Kidney glomerular epithelial cell (primary cell): ENCODE data around the gene DNAH1.
"Not testable (repeated sequence)": the region's sequence is repeated elsewhere in the genome, so short reads cannot be mapped to it uniquely, and the experiment has no call there.

ENCODE experiments used
- DNase-seq: peaks from one replicate; lab custom pipeline; 2025; lab: John Stamatoyannopoulos, UW

The DNAH1 gene

DNA sequence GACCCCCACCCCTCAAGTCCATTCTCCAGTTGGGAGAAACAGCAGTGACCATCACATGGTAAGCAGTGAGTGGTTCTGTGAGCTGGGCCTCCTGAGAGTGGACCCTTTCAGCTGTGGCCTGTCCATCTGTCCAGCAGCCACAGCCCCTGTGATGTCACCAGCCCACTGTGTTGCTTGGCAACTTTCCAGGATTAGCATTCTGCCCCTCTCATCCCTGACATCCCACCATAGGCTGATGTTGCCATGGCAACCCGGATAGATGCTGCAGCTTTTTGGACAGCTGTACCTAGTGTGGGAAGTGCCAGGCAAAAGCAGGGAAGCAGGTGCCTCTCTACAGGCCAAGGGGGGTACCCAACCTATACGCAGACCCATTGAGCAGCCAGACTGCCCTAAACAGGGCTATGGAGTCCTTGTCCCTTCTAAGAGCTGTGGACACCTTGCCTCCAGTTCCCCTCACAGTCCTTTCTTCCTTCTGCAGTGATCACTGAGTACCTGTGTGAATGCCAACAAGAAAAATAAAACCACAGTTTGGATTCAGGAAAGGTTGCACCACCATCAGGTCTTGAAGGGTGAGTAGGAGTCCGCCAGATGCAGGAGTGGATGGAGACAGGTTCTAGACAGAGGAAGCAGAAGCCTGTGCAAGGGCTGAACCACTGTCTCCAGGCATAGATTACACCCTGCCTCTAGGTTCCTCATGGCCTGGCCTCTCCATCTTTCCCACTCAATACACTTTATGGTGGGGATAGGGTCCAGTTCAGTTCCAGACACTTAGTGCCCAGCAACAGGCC is at the start of gene DNAH1:
DNAH1 (plus strand) TSS at position 343 of the 788 bp plus-strand sequence. CDS start 6,124 bp downstream, outside the sequence.
- DNase-seq: no peak

DNA sequence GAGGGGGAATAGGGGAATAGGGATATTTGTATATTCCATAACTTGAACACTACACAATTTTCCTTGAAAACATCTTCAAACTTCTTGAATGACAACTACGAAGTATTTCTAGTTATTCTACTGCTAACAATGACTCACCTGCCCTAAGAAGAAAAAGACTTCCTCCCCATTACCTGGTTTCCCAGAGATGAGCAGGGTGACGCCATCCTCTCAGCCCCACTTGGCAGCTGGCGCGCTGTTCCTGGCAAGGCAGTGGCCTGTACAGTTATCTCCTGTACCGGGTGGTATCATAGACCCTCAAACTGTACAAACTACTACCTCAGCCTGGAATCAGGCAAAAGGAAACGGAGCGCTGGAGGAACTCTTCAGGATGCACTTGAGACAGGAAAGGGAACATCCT is 48.1 kb upstream of the DNAH1 start:
- no peak for DNase-seq

DNA sequence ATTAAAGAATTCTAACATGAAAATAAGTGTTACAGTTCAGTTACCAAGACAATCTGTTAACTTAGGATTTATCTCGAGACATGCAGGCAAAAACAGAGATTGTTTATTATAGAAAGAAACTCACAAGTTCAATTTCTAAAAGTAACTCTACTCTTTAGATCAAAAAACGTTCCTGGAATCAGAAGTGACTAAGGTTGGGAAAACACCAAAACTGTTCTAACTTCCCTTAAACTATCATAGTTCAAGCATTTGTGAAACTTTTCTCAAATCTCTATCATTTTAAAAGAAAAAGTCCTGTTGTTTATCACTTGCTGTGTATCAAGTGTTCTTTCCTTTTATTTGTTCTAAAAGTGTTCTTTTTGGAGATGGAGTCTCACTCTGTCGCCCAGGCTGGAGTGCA is 46.3 kb upstream of the DNAH1 start:
- DNase-seq: no peak

DNA sequence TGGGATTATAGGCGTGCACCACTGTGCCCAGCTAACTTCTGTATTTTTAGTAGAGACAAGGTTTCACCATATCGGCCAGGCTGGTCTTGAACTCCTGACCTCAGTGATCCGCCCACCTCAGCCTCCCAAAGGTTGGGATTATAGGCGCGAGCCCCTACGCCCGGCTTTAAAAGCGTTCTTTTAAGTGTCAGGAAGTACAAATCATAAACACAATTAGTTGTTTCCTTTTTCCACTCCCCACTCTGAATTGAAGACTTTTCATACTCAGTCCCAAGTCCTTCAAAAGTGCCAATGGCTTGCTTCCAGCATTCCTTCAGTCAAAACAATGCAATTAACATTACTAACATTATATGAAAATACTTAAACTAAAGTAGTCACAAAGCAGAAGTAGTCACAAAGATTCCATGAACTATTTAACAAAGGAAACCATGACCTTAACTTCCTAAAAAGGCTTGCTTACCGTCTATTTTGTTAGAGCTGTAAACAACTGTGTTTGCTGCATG is 45.8 kb upstream of the DNAH1 start:
- DNase-seq: no peak

DNA sequence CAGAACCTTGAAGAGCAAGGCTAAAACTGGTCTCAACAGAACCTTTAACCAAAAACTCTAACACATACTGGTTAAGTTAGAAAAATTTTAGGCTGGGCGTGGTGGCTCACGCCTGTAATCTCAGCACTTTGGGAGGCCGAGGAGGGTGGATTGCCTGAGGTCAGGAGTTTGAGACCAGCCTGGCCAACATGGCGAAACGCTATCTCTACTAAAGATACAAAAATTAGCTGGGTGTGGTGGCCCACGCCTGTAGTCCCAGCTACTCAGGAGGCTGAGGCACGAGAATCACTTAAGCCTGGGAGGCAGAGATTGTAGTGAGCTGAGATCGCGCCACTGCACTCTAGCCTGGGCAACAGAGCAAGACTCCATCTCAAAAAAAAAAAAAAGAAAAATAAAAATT is 43.9 kb upstream of the DNAH1 start:
- DNase-seq: not testable (repeated sequence)

DNA sequence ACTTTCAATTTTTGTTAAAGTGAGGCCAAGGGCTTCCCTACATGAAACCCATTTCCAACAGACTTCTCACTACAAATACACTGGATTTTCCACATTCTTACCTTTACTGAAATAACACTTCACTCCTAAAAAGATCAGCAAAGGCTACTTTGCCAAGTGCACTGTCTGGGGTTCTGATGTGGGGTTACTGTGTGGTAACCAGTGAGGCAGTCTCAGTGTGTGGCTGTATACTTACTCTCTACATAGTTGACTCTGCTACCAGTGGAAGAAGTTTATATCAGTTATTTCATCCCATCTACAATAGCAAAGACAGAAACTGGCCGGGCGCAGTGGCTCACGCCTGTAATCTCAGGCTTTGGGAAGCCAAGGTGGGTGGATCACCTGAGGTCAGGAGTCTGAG is 43.3 kb upstream of the DNAH1 start:
- DNase-seq: no peak

DNA sequence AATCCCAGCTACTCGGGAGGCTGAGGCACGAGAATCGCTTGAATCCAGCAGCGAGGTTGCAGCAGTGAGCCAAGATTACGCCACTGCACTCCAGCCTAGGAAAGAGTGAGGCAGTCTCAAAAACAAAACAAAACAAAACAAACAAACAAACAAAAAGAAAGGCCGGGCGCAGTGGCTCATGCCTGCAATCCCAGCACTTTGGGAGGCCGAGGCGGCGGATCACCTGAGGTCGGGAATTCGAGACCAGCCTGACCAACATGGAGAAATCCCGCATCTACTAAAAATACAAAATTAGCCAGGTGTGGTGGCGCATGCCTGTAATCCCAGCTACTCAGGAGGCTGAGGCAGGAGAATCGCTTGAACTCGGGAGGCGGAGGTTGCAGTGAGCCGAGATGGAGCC is 41.3 kb upstream of the DNAH1 start:
- DNase-seq: not testable (repeated sequence)

DNA sequence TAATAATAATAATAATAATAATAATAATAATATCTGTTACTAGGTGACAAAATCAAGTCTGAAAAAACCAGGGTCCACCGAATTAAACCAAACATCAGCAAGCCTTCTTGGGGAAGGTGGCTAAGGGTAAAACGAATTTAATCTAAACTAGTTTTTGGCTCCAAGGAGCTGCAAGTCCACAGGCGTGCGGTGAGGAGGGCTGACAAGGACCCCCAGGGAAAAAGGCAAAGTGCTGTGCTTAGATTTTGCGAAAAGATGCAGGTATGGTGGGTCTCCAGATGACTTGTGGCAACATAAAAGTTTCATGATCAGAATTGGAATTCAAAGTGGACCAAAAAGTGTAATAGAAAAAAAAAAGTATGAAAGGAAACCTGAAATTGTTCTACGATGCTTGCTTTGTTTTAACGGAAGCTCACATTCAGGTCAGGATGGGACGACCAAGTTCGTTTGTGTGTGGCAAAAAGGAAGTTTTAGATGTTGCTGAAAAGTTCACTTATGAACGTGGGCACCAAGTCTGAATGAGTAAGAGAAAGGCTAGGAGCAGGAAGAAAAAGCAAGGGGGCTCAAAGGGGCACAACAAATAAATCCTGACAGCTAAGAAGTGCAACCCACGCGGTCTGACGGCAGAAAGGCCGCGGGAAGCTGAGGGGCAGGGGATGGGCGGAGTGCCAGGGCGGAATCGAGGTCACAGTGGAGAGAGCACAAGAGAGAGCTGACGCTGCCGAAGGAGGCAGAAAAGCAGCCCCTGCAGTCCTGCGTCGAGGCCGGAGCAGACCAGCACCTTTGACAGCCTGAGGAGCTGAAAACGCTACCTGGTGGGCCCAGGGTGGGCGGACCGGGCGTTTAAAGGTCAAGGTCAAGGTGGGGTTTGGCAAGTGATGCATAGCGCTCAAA is 38.8 kb upstream of the DNAH1 start:
- peak; percentile 50 for DNase-seq

DNA sequence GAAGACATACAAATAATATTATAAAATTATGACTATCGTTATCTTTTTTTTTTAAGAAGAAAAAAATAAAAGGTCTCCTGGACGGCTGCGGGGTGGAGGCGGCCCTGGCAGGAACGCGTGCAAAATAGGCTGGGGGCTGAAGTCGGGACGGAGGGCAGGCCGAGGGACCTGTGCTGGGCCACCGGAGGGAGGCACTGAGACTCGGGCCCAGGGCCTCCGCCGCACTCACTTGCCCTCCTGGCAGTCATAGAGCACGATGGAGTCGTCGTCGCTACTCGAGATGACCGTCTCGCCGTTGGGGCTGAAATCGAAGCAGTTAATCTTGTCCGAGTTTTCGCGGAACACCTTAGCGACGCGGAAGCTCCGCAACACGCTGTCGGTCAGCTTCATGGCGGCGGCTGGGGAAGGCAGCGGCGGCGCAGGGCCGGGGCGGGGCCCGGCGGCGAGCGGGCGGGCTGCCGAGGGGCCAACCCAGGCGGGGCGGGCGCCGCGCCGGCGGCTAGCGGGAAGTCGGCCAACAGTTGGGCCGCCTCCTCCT is 38.1 kb upstream of the DNAH1 start:
- no peak for DNase-seq

DNA sequence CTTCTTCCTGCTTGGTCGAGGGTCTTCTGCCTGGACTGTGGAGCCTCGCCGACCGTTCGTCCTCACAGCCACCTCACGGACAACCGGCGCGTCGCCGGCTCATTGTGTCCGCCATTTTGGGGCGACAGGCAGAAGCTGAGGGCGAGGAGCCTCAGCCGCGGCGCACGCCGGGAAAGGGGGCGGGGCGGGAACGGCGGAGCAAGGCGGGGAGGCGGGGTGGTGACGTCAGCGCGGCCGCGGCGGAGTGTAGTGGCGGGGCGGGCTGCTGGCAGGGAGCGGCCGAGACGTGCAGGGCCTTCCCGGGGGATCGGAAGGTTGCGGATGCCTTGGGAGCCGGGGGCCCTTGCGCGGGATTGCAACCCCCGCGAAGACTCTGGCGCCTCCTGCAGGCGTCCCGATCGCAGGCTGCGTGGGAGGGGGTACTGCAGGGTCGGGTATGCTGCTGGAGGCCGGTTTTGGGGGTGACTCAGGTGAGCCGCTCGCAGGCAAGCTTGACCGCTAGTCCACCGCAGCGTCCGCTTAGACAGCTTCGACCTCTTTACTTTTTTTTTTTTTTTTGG is 37.5 kb upstream of the DNAH1 start, which contains the start of gene WDR82:
WDR82 (minus strand) TSS at position 140 of the 560 bp plus-strand sequence. CDS start 288 bp downstream, outside the sequence.
- peak; percentile 93 for DNase-seq

DNA sequence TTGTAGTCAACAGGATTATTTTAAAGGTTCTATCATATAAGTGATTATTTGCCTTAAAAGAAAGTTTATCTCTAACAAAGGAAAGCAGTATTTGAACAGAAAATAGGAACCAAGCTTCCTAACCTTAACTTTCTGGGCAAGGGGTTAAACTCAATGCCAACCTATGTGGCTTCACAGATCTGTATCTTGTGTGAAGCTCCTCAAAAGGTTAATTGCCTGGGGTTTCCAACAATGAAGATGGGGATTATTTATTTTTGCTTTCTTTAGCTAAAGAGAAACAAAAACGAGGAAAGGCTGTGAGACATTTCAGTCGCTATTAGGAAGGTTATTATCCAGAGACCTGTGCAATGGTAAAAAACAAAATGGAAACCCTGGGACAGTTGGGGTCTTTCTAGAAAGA is 36.5 kb upstream of the DNAH1 start:
- no peak for DNase-seq

DNA sequence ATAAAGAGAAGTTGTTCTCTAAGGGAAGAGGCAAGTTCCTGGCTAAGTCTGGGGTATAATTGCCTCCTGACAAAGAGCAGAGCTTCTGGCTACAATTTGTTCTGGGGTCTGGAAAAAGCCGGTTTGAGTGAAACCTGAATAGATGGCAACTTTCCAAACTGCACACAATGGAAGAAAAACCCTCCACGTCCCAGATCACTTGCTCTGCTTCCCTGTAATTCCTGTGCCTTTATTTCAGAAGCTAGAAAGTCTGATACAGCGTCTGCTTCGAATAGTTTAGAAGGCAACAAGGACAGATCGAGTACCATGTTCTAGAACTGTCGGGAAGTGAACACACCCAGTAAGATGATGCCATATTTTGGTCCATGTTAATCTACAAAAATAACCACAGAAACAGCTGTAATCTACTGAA is 36.1 kb upstream of the DNAH1 start:
- DNase-seq: no peak

DNA sequence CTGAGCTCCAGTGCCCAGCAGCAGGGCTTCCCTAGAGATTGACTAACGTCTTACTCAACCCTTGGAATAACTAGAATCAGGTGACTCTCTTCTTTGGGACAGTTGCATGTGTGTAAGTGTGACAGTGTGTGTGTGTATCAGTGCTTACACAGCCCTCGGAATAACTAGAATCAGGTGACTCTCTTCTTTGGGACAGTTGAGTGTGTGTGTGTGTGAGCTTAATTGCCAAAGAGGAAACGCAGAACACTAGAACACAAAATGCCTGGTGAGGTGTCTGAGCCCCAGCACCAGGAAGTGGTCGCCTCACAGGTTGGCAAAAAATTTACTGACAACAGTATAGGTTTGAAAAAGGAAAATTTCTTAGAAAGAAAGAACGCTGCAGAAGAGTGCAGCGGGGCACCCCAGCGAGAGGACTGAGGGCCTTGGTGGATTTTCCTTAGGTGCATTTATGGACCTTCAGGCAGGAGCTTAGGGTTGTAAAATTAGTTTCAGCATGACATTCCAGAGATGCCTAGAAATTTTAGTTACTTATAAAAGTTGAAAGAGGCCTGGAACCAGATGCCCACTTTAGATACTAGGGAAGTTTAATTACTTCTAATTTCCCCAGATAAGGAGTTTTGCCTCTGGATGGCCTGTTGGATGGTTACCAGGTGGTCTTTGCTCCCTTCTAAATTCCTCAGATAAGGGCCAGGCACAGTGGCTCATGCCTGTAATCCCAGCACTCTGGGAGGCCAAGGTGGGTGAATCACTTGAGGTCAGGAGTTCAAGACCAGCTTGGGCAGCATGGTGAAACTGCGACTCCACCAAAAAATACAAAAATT is 33.9 kb upstream of the DNAH1 start:
- DNase-seq: no peak

DNA sequence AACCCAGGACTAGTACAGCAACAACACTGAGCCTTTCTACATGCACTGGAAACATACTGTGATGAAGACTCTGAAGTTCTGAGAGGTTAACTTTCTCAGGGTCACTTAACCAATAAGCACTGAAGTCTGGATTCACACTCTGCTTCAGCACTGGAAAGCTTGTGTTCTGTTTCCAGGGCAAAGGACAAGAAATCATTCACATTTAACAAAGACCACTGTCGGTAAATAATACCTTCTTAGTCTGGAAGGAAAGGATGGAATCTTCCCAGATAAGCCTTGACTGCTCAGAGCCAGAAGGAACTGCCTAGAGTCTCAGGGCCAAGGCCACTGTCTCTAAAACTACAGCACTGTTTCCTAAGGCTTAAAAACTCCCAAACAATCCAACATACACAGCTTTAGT is 32.8 kb upstream of the DNAH1 start:
- no peak for DNase-seq

DNA sequence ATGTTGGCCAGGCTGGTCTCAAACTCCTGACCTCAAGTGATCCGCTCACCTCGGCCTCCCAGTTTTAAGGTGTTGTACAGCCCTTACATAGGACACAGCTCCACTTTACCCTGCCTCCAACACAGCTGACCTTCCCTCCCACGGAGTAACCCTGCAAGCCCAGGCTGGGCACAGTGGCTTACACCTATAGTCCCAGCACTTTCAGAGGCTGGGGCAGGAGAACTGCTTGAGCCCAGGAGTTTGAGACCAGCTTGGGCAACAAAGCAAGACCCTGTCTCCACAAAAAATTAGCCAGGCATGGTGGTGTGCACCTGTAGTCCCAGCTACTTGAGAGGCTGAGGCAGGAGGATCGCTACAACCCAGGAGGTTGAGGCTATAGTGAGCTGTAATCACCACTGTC is 32.1 kb upstream of the DNAH1 start:
- not testable (repeated sequence) for DNase-seq

DNA sequence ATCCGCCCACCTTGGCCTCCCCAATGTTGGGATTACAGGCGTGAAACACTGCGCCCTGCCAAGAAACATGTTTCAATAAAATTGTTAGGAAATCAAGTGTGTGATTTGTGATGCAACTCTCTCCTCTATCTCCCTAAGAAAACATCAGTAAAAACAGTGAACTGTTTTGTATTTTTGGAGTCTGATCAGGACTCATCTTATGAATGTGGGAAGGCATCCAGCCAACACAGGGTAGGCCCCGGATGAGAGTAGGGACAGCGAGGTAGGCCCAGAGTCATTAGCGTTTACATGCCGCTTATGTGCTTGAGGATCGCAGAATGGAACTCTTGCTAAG is 29.4 kb upstream of the DNAH1 start:
- peak; percentile 64 for DNase-seq

DNA sequence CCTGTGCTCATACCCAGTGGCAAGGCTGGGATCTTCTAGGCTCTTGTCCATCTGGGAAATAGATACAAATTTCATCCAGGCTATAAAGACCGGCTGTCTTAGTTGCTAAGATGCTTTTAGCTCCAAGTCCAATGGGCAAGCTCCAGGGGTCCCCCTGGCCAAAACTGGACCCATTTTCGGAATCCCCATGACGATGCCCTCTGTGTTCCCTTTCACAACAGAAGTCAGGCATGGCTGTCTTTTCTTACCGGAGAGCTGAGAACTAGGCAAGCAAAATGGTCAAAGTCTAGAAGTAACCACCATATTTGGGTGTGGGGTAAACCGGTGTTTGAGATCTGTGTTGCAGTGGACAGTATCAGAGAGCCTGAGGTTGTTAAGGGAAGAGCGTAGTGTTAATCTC is 27.4 kb upstream of the DNAH1 start:
- no peak for DNase-seq

DNA sequence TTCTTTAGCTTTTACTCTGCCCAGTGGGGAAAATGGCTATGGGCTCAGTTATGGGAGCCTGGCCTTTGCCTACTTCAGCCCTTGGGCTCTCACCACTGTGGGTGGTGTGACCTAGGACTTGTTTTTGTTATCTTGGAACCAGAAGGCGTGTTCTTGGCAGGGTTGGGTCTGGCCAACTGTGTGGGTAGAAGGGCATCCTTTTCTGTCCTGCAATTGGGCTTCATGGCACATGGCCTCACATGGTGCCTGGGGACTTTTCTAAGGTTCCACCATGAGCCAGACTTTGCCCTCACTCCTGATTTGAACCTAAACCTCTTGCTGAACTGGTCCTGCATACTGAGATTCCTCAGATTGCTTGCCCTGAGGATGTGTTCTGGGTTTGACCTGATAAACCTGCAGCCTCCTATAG is 26.8 kb upstream of the DNAH1 start:
- DNase-seq: no peak

DNA sequence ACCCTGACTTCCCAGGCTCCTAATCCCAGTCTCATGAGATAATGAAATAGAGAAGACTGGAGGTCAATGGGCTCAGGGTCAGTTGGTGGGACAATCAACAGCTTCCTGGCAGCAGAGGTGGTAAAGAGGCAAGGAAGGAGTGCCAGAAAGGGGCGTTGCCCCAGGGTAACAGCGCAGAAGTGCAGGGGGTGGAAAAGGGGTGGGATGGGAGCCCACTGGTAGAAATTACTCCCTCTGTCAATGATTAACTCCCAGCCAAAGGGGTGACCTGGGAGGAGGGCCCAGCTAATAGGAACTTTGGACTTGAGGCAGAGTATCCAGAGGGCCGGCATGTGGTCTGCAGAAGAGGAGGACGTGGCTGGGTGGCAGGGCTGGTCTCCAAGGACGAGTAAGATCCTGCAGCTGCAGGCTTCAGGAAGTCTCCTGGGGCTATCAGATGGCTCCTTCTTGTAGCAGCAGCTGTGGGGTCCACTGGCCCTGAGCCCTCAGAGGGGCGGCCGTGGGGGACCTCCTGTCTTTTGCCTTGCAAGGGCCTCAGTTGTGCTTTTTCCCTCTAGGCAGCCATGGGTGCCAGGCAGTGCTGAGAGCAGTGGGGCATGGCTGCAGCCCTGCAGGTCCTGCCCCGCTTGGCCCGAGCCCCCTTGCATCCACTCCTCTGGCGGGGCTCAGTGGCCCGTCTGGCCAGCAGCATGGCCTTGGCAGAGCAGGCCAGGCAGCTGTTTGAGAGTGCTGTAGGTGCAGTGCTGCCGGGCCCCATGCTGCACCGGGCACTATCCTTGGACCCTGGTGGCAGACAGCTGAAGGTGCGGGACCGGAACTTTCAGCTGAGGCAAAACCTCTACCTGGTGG is 26.1 kb upstream of the DNAH1 start:
- no peak for DNase-seq
